ENCODE measurements around the gene ABCF3.

The ABCF3 gene

GRCh38 chr3:184237211-184237610, 51.2 kb downstream of the ABCF3 start:
- TF ChIP-seq CTCF (IDR thresholded peaks at IDR 0.05; ENCODE audit: low read depth, low read length), result no peak
- no peak overlapping the region for H3K4me3 ChIP-seq (replicated peaks in 1 of 2; ENCODE audit: low read depth in 2 of 2, low read length in 2 of 2)

GRCh38 chr3:184237807-184238206, 51.8 kb downstream of the ABCF3 start:
- no peak for DNase-seq (ENCODE audit: low read depth in 2 of 2)
- no peak for TF ChIP-seq CTCF (IDR thresholded peaks at IDR 0.05; ENCODE audit: low read depth, low read length)
- H3K4me3 ChIP-seq (replicated peaks in 1 of 2; ENCODE audit: low read depth in 2 of 2, low read length in 2 of 2), result no peak overlapping the region

More at GRCh38 chr3:184237211-184237610, 51.2 kb downstream of the ABCF3 start:
- DNase-seq (ENCODE audit: low read depth in 2 of 2), result no peak

- TF ChIP-seq CTCF (IDR thresholded peaks at IDR 0.05; ENCODE audit: low read depth, low read length), result no peak
- H3K4me3 ChIP-seq (replicated peaks in 1 of 2; ENCODE audit: low read depth in 2 of 2, low read length in 2 of 2), result no peak overlapping the region
- no peak for DNase-seq (ENCODE audit: low read depth in 2 of 2)
Measured at GRCh38 chr3:184238246-184238818, 52.3 kb downstream of the ABCF3 start.

GRCh38 chr3:184239221-184239620, 53.2 kb downstream of the ABCF3 start:
- no peak for TF ChIP-seq CTCF (IDR thresholded peaks at IDR 0.05; ENCODE audit: low read depth, low read length)
- no peak for DNase-seq (ENCODE audit: low read depth in 2 of 2)
- no peak overlapping the region for H3K4me3 ChIP-seq (replicated peaks in 1 of 2; ENCODE audit: low read depth in 2 of 2, low read length in 2 of 2)

- no peak for DNase-seq (ENCODE audit: low read depth in 2 of 2)
- H3K4me3 ChIP-seq (replicated peaks in 1 of 2; ENCODE audit: low read depth in 2 of 2, low read length in 2 of 2), result no peak overlapping the region
- TF ChIP-seq CTCF (IDR thresholded peaks at IDR 0.05; ENCODE audit: low read depth, low read length), result no peak
Measured at GRCh38 chr3:184239708-184240107, 53.7 kb downstream of the ABCF3 start.

- no peak for TF ChIP-seq CTCF (IDR thresholded peaks at IDR 0.05; ENCODE audit: low read depth, low read length)
- peak; percentile 36 to 39 for DNase-seq (ENCODE audit: low read depth in 2 of 2)
- H3K4me3 ChIP-seq (replicated peaks in 1 of 2; ENCODE audit: low read depth in 2 of 2, low read length in 2 of 2), result no peak overlapping the region
Measured at GRCh38 chr3:184240384-184241140, 54.6 kb downstream of the ABCF3 start.

Measured in cardiac fibroblast (primary cell).